GM18870 (cell line): ENCODE data around the gene MEAF6.
"Not testable (repeated sequence)": the region's sequence is repeated elsewhere in the genome, so short reads cannot be mapped to it uniquely, and the experiment has no call there.

ENCODE experiments used
- ATAC-seq: cut with Tn5 transposase; IDR thresholded peaks from one replicate; pipeline ENCODE4 v1.9.1; 2021; ENCODE audit warnings: moderate library complexity; ENCODE audit not compliant: unreplicated experiment

MEAF6 gene

GRCh38 chr1:37532418-37533156 is 18.0 kb upstream of the MEAF6 start:
- not testable (repeated sequence) for ATAC-seq

- not testable (repeated sequence) for ATAC-seq
Observed at GRCh38 chr1:37529888-37530287, 15.3 kb upstream of the MEAF6 start.

DNA sequence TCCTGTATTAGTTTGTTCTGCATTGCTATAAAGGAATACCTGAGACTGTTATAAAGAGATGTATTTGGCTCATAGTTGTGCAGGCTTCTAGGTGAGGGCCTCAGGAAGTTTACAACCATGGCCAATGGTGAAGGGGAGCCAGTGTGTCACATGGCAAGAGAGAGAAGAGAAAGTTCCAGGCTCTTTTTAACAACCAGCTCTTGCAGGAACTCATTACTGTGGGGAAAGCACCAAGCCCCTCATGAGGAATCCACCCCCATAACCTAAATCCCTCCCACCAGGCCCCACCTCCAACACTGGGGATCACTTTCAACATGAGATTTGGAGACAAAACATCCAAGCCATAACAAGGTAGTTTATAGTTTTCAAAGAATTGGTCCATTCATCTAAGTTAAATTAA is 5.0 kb upstream of the MEAF6 start:
- ATAC-seq = no peak

GRCh38 chr1:37518929-37519328 is 4.4 kb upstream of the MEAF6 start:
- not testable (repeated sequence) for ATAC-seq

DNA sequence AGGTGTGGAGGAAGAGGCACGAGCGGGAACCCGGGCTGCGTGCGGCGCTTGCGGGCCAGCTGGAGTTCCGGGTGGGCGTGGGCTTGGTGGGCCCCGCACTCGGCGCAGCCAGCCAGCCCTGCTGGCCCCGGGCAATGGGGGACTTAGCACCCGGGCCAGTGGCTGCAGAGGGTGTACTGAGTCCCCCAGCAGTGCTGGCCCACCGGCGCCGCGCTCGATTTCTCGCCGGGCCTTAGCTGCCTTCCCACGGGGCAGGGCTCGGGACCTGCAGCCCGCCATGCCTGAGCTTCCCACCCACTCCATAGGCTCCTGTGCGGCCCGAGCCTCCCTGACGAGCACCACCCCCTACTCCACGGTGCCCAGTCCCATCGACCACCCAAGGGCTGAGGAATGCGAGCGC is 3.7 kb upstream of the MEAF6 start:
- not testable (repeated sequence) for ATAC-seq

DNA sequence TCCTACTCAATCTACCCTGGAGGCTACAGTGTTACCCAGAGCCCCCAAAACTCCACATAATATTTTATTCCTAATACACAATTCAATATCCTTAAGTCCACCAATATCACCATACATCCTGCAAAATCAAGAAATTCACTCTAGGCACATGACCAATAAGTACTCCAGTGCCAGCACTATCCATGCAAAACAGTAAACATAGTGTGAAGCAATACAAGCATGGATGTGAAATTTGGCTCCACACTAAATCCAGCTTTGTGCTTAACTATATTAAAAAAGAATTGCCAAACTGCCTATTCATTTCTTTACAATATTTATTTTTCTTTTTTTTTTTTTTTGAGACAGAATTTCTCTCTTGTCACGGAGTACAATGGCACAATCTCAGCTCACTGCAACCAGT is 3.0 kb upstream of the MEAF6 start:
- ATAC-seq = no peak

DNA sequence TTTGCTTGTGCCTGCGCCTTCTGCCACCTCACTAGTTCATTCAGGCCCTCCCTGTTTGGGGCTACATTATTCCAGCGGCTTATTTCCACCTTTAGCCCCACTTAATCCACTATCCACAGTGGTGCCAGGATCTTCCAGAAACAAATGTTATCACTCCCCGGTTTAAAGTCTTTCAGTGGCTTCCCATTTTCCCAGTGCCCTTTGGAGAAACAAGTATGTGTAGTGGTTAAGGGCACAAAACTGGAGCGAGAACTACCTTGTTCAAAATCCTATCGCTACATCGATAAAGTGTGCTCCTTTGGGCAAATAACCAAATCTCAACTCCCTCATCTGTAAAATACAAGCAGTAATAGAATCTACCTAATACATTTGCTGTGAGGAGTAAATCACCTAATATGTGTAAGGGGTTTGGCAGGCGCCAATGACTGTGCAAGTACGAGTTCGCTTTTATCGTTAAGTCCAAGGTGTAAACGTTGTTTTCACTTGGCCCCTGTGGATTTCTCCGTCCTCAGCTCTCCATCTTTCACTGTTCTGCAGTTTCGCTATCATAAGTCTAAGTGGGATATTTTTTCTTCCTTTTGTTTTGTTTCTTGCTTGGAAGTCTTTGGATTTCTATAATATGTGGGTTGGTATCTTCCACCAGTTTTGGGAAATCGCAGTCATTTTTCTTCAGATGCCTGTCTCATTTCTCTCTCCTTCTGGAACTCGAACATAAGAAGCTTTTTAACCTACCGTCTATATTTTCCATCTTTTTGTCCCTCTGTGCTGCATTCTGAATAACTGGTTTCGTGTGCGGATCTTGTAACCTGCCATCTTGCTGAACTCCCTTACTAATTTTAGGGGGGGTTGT is 844 bp upstream of the MEAF6 start:
- ATAC-seq = no peak

DNA sequence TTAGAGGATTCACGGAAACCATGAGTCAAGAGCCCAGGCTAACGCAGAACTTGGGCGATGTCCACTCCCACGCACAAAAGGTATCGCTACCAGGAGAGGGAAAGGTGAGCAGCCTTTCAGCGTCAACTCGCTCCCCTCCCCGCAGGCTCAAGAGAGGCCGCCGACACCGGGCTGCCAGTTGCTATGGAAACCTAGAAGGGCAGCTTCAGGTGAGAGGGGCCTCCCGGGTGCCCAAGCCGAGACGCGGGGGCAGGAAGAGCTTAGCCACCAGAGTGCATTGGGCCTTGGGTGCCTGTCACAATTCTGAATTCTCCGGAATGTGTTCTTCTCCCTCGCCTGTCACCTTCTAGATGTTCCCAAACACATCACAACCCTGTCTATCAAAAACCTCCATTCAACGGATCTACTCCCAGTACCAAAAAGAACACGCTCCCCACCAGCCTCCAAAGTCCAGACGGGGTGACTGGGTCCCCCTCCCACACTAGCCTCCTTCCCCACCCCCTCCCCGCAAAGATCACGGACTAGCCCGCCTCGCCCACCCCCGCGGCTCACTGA is 694 bp downstream of the MEAF6 start:
- no peak for ATAC-seq

- ATAC-seq = no peak
Observed at GRCh38 chr1:37509181-37509580, 5.4 kb downstream of the MEAF6 start.

GRCh38 chr1:37506740-37507139 is 7.8 kb downstream of the MEAF6 start:
- no peak for ATAC-seq

GRCh38 chr1:37502791-37503190 is 11.8 kb downstream of the MEAF6 start:
- not testable (repeated sequence) for ATAC-seq

GRCh38 chr1:37502104-37502503 is 12.5 kb downstream of the MEAF6 start:
- no peak for ATAC-seq

GRCh38 chr1:37501661-37502060 is 12.9 kb downstream of the MEAF6 start:
- ATAC-seq = no peak

GRCh38 chr1:37498872-37499617 is 15.5 kb downstream of the MEAF6 start:
- ATAC-seq = no peak

- ATAC-seq = no peak
Observed at GRCh38 chr1:37497832-37498231, 16.7 kb downstream of the MEAF6 start.

DNA sequence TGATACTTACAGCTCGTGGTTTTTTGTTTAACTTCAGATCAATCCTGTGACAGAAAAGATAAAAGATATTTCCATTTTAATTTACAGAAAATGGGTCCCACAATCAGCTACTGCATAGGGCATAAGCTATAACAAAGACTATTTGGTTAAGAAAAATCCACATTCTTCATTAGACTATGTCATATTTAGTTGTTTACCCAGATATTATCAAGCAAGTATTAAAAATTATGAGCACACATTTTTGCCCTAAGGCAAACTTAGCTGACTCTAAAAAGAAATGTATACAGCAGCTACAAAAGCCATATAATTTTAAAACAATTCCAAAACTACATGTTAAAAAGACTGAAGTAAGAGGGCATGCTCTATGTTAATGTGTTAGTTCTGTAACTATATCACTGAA is 18.7 kb downstream of the MEAF6 start:
- no peak for ATAC-seq

- no peak for ATAC-seq
Observed at GRCh38 chr1:37493336-37494098, 21.0 kb downstream of the MEAF6 start.

DNA sequence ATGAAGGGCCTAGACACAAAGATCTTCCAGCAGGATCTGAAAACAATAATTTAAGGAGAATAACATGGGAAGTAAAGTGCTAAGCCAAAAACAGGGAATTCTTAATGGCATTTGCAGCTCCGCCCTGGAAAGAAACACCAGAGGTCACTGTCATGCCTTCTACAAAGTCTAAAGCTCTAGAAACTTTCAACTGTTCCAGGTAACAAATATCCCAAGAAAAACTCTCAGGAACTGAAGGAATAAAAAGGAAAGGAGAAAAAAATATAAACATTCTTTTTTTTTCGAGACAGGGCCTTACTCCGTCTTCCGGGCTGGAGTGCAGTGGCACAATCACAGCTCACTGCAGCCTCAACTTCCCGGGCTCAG is 27.0 kb downstream of the MEAF6 start:
- ATAC-seq = no peak

DNA sequence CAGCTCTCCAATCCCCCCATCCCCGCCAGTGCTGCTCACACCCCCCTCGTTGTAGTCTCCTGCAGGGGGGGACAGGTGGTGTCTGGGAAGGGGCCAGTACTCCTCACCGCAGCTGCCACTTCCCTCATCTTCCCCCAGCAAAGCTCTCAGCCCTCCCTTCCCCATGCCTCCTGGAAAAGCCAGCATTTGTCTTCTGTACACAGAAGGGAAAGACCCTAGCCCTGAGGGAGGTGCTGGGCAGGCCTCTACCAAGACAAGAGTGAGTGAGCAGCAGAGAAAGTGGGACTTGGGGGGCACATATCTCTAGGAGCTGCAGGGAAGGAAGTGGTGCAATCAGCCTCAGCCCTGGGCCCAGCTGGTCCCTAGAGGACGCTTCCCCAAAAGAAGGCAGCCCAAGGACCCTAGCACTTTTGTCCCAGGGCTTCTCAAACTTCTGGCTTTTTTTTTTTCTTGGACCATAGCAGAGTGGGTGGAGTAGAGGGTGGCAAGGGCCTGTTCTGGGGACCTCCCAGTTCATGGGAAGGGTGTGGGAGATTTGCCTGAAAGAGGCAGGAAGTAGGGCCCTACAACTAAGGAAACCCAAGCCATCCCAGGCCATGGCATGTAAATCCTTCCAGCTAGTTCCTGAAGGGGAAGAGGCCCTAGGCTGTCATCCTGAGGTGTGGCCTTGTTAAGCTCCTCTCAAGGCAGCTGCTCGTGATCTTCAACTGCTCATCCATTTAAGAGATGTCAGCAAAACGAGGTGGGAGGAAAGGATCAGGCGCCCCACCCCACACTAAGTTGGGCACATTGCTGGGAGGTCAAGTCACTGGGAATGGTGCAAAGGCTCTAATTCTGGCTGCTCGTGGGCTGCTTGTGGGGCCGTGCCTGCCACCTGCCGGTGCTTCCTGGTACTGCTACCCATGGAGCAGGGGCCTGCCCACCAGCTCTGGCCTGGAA is 27.6 kb downstream of the MEAF6 start:
- no peak for ATAC-seq
